Spinal cord (tissue), 10 donors: ENCODE results near the gene CPT2. TPM values are rescaled to one million over a fixed set of nuclear protein-coding genes. Genes with fewer than 3 reads are reported as not detected.

ENCODE experiments used
- DNase-seq, 6 donors: peaks; one replicate each; pipeline versions ENCODE4 v3.0.0 to v3.0.0-alpha.2; 2013 to 2015; ENCODE audit warnings: low spot score in 6 of 6, low read depth in 4 of 6
- H3K27ac ChIP-seq: one replicate; pipeline ENCODE4 v1.5.1; 2013; ENCODE audit warnings: low read depth, low read length, control low read depth
- H3K27me3 ChIP-seq: one replicate; pipeline ENCODE4 v1.6.1; 2013; ENCODE audit warnings: low read length; ENCODE audit not compliant: control insufficient read depth, insufficient read depth
- H3K36me3 ChIP-seq: one replicate; pipeline ENCODE4 v1.6.1; 2013; ENCODE audit warnings: low read length; ENCODE audit not compliant: control insufficient read depth, insufficient read depth
- H3K4me1 ChIP-seq: one replicate; pipeline ENCODE4 v1.6.1; 2013; ENCODE audit warnings: low read length; ENCODE audit not compliant: control insufficient read depth, insufficient read depth
- H3K4me3 ChIP-seq: one replicate; pipeline ENCODE4 v1.5.1; 2013; ENCODE audit warnings: low read depth, low read length, control low read depth
- H3K9me3 ChIP-seq: one replicate; pipeline ENCODE4 v1.6.1; 2013; ENCODE audit warnings: low read length; ENCODE audit not compliant: control insufficient read depth, insufficient read depth
- WGBS: methylation state at CpG from one replicate; pipeline ENCODE4 v1.1.5; 2013; ENCODE audit warnings: missing lambda C conversion rate; ENCODE audit not compliant: insufficient coverage; 5-methylcytosine and 5-hydroxymethylcytosine counted together
- polyA plus RNA-seq, 2 donors: library from polyadenylated mRNA; unstranded; fragments of 120-200 nt; gene quantifications; one replicate each; pipeline ENCODE4 v1.2.1, GENCODE V29; 2013; ENCODE audit not compliant: insufficient read length in 2 of 2
- total RNA-seq, 2 donors: library from RNA; depleted of rRNA in 1 of 2; stranded (reverse); fragments of 120-200 nt in 1 of 2; fragments of >200 nt in 1 of 2; gene quantifications; one replicate each; pipeline versions ENCODE4 v1.2.3 to v1.2.4, GENCODE V29; 2013 to 2014
- donor health status: healthy.

Gene CPT2
- total and polyA plus RNA-seq, 4 donors: 13.5 to 23.6 (median 17.2) TPM

- H3K4me1 ChIP-seq: no peaks in the 10 kb centered on the region
- peak in 1 of 6 donors; percentile 70 for DNase-seq
- no peak overlapping the region for H3K4me3 ChIP-seq
- H3K27ac ChIP-seq: no peak overlapping the region
- no peaks in the 10 kb centered on the region for H3K27me3 ChIP-seq
- 86% methylated on average over 9 of the region's 11 CpGs for WGBS
- no peaks in the 10 kb centered on the region for H3K9me3 ChIP-seq
- H3K36me3 ChIP-seq: peaks cover 52% of the 10 kb centered on the region
Observed at GRCh38 chr1:53256511-53257453, 60.2 kb downstream of the CPT2 start.

DNA sequence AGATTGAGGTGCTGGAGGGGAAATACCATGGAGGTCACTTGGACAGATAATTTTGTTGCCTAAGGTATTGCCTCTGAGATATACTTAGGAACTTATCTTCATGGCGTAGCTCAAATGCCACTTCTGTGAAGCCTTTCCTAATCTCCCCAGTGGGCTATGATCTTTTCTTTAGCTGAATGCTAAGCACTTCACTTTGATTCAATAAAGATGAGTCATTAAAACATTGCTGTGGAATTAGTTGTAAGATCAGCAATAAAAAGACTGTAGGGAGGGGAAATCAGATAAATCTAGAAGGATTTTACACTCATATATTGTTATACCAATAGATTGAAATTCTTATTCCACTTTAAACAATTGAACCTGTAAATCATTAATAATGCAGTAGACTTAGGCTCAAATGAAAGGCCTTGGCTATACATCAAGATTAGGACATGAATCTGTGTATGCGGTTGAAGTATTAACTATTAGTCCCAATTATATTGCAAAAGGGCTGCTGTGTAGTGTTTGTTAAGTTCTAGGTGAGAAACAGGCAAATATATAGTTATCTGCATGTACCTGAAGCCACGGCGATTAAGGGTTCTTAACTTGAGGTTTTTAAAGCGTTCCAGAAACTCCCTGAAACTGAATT is 60.9 kb downstream of the CPT2 start:
- DNase-seq: peak in 1 of 6 donors; percentile 76
- WGBS: 90% methylated on average over 3 of the region's 5 CpGs
- H3K4me3 ChIP-seq: no peak overlapping the region
- no peaks in the 10 kb centered on the region for H3K27me3 ChIP-seq
- peaks cover 54% of the 10 kb centered on the region for H3K36me3 ChIP-seq
- no peak overlapping the region for H3K27ac ChIP-seq
- no peaks in the 10 kb centered on the region for H3K9me3 ChIP-seq
- H3K4me1 ChIP-seq: no peaks in the 10 kb centered on the region

- no peak overlapping the region for H3K27ac ChIP-seq
- no peak overlapping the region for H3K4me3 ChIP-seq
- no peaks in the 10 kb centered on the region for H3K4me1 ChIP-seq
- no peaks in the 10 kb centered on the region for H3K9me3 ChIP-seq
- DNase-seq: no peak
- peaks cover 61% of the 10 kb centered on the region for H3K36me3 ChIP-seq
- no peaks in the 10 kb centered on the region for H3K27me3 ChIP-seq
- 100% methylated on average over 1 of the region's 1 CpG for WGBS
Observed at GRCh38 chr1:53258216-53258615, 61.6 kb downstream of the CPT2 start.

GRCh38 chr1:53259932-53260331 is 63.3 kb downstream of the CPT2 start:
- Histone ChIP-seq H3K4me3 (no peak overlapping the region), H3K27ac (no peak overlapping the region), H3K4me1 (no peaks in the 10 kb centered on the region), H3K9me3 (no peaks in the 10 kb centered on the region), H3K36me3 (peaks cover 68% of the 10 kb centered on the region), H3K27me3 (no peaks in the 10 kb centered on the region)
- no peak for DNase-seq
- WGBS: no CpG with 5 or more reads among the region's 2 CpGs

DNA sequence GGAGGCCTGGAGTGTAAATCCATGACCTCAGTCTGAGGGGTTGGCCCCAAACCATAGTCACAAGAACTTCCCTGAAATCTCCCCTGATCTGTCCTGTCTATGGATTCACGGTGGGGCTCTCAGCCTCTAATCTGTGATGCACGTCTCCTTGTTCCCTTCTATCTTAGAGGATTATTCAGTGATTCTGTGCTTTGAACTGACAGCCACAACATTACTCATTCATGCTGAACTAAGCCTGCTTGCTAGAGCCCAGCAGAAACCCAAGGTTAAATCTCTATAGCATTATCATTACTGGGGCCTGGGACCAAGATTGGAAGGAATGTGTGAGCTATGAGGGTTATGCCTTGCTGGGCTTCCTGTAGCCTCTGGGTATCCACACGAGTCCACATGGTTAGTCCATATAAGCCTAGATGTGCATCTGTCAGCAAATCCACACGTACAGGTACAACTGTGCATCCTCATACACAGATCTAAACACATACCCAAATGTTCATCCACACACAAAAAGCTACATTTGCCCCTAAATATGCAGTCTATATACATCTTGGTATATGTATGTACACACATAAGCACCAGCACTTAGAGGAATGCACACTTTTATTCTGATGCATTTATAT is 64.1 kb downstream of the CPT2 start:
- no peak overlapping the region for H3K27ac ChIP-seq
- H3K4me3 ChIP-seq: no peak overlapping the region
- no peaks in the 10 kb centered on the region for H3K27me3 ChIP-seq
- WGBS: 93% methylated on average over 2 of the region's 4 CpGs
- H3K9me3 ChIP-seq: no peaks in the 10 kb centered on the region
- peaks cover 71% of the 10 kb centered on the region for H3K36me3 ChIP-seq
- no peaks in the 10 kb centered on the region for H3K4me1 ChIP-seq
- no peak for DNase-seq

- Histone ChIP-seq H3K9me3 (no peaks in the 10 kb centered on the region), H3K36me3 (peaks cover 76% of the 10 kb centered on the region)
Observed at GRCh38 chr1:53262000-53262399, 65.4 kb downstream of the CPT2 start.

More at GRCh38 chr1:53262000-53262399, 65.4 kb downstream of the CPT2 start:
- H3K4me3 ChIP-seq: no peak overlapping the region
- no peak overlapping the region for H3K27ac ChIP-seq
- WGBS: 91% methylated on average over 2 of the region's 3 CpGs
- H3K4me1 ChIP-seq: no peaks in the 10 kb centered on the region
- no peak for DNase-seq
- no peaks in the 10 kb centered on the region for H3K27me3 ChIP-seq

Other genes with a start within 250 kb of the CPT2 start
- 10 to 100 TPM in 1 of 2 donors, 1 to 10 TPM in 1; 4.2 to 10.7 TPM for gene PODN, start 134.6 kb upstream of the CPT2 start, total RNA-seq
- 1 to 10 TPM; 1.6 to 8.9 TPM for gene PODN, start 134.6 kb upstream of the CPT2 start, polyA plus RNA-seq
- under 1 TPM in 1 of 2 donors, not detected in 1; 0.06 TPM for gene SLC1A7, start 54.2 kb upstream of the CPT2 start, total RNA-seq
- under 1 TPM; 0.11 to 0.48 TPM for gene SLC1A7, start 54.2 kb upstream of the CPT2 start, polyA plus RNA-seq
- 10 to 100 TPM; 44.7 to 87.2 TPM for gene CZIB, start 23.8 kb downstream of the CPT2 start, total RNA-seq
- gene CZIB, start 23.8 kb downstream of the CPT2 start, polyA plus RNA-seq: 10 to 100 TPM; 77.8 to 95.3 TPM
- gene MAGOH, start 41.7 kb downstream of the CPT2 start, total RNA-seq: 10 to 100 TPM; 22.3 to 28.5 TPM
- 10 to 100 TPM; 40.0 to 40.2 TPM for gene MAGOH, start 41.7 kb downstream of the CPT2 start, polyA plus RNA-seq
- gene LRP8, start 131.2 kb downstream of the CPT2 start, total RNA-seq: 10 to 100 TPM; 22.7 to 36.7 TPM
- 10 to 100 TPM; 59.6 to 62.9 TPM for gene LRP8, start 131.2 kb downstream of the CPT2 start, polyA plus RNA-seq